OCI-LY1 (cell line): ENCODE results near the gene CATSPER3.

Experiments used
- H2AFZ ChIP-seq: fragments of 200-600 bp; sonication (generic), shearing (Covaris generic); 2 replicates; pipeline ENCODE4 v1.6.0; 2014; ENCODE audit warnings: antibody characterized with exemption, mild to moderate bottlenecking, low read length
- H3F3A ChIP-seq: fragments of 200-600 bp; sonication (generic), shearing (Covaris generic); 2 replicates; pipeline ENCODE4 v1.6.0; 2014; ENCODE audit warnings: mild to moderate bottlenecking, antibody characterized with exemption, low read length, moderate library complexity; ENCODE audit not compliant: insufficient read depth
- H3K27ac ChIP-seq: fragments of 200-600 bp; sonication (generic); 2 replicates; pipeline ENCODE4 v1.5.1; 2014; ENCODE audit warnings: low read length, mixed run types, mild to moderate bottlenecking, low read depth; ENCODE audit not compliant: poor library complexity, severe bottlenecking
- H3K27me3 ChIP-seq: fragments of 200-600 bp; sonication (generic); 2 replicates; pipeline ENCODE4 v1.6.0; 2014; ENCODE audit warnings: antibody characterized with exemption, mild to moderate bottlenecking, low read length, moderate library complexity; ENCODE audit not compliant: insufficient read depth
- H3K36me3 ChIP-seq: fragments of 200-600 bp; sonication (generic); 2 replicates; pipeline ENCODE4 v1.6.1; 2014; ENCODE audit warnings: mild to moderate bottlenecking, antibody characterized with exemption, low read length, moderate library complexity, mixed read lengths; ENCODE audit not compliant: insufficient read depth
- H3K4me1 ChIP-seq: fragments of 200-600 bp; sonication (generic); 2 replicates; pipeline ENCODE4 v1.5.1; 2014; ENCODE audit warnings: mild to moderate bottlenecking, low read length, moderate library complexity; ENCODE audit not compliant: insufficient read depth, severe bottlenecking
- H3K4me2 ChIP-seq: fragments of 200-600 bp; sonication (generic), shearing (Covaris generic); 2 replicates; pipeline ENCODE4 v1.6.1; 2014; ENCODE audit warnings: low read length
- H3K4me3 ChIP-seq: fragments of 200-600 bp; sonication (generic); 2 replicates; pipeline ENCODE4 v1.5.1; 2014; ENCODE audit warnings: low read length, low read depth, mild to moderate bottlenecking, mixed read lengths; ENCODE audit not compliant: poor library complexity, severe bottlenecking
- H3K79me2 ChIP-seq: fragments of 200-600 bp; shearing (Covaris generic); 2 replicates; pipeline ENCODE4 v1.6.1; 2016; ENCODE audit warnings: mixed run types, low read length, mixed read lengths; ENCODE audit not compliant: insufficient read depth
- H3K9ac ChIP-seq: fragments of 200-600 bp; sonication (generic), shearing (Covaris generic); 2 replicates; pipeline ENCODE4 v1.6.1; 2014; ENCODE audit warnings: mild to moderate bottlenecking, low read length, mixed read lengths
- H3K9me2 ChIP-seq: fragments of 200-600 bp; sonication (generic), shearing (Covaris generic); 2 replicates; pipeline ENCODE4 v1.6.1; 2014; ENCODE audit warnings: low read depth, mild to moderate bottlenecking, low read length, mixed read lengths
- H3K9me3 ChIP-seq: fragments of 200-600 bp; shearing (Covaris generic); 2 replicates; pipeline ENCODE4 v1.6.1; 2014; ENCODE audit warnings: low read length, mixed read lengths
- H4K20me1 ChIP-seq: fragments of 200-600 bp; sonication (generic), shearing (Covaris generic); 2 replicates; pipeline ENCODE4 v1.6.0; 2016; ENCODE audit warnings: mild to moderate bottlenecking, low read length; ENCODE audit not compliant: insufficient read depth
- EZH2 ChIP-seq: fragments of 200-600 bp; sonication (generic), shearing (Covaris generic); IDR thresholded peaks from 2 replicates; pipeline ENCODE4 v1.8.0; 2017; ENCODE audit warnings: borderline replicate concordance, mixed run types, mild to moderate bottlenecking, antibody characterized with exemption, low read length, moderate library complexity, mixed read lengths
- TF ChIP-seq, protein P1 (sequence below): fragments of 200-600 bp; sonication (generic), shearing (Covaris generic); IDR thresholded peaks from 2 replicates; pipeline ENCODE4 v1.5.1; 2017; ENCODE audit warnings: mild to moderate bottlenecking, antibody characterized with exemption, low read length, moderate library complexity, mixed read lengths

Gene CATSPER3

GRCh38 chr5:135030123-135030955, 62.6 kb downstream of the CATSPER3 start:
- peaks cover 39% of the 10 kb centered on the region for H3K36me3 ChIP-seq
- peak overlapping the region; percentile 87 for H3K4me2 ChIP-seq

DNA sequence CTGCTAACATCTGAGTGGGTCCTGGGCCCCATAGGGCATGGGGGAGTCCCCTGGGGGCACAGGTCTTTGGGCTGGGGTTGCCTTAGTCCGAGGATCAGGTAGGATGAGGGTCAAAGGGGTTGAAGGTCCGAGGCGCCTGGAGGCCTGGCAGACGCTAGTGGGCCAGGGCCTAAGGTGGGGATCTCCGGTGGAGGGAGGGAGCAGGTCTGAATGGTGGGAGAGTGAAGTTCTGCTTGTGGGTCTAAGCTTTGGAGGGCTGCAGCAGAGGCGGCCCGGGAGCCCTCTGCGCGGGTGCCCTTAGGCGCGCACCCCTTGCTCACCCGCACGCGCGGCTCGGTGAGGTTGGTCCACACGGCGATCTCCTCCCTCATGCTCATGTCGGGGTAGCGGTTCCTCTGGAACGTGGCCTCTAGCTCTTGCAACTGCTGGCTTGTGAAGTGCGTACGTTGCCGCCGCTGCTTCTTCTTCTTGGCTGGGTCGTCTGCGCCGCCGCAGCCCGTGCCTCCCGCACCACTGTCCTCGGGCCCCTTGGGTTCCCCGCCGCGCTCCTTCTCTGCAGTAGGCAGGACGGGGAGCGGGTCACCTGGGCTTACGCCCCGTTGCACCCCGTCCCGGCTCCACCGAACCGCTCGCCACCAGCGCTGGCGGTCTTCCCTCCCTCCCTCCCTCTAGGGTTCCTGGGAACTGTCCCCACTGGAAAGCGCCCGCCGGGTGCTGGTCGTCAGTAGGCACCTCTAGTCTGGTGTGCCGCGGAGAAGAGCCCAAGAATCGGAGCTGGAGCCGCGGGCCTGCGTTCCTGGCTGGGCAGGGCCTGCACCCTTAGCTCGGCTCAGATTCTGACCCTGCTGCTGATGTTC, 63.5 kb downstream of the CATSPER3 start:
- Histone ChIP-seq H3K9me3 (no peaks in the 10 kb centered on the region), H3K27ac (peak overlapping the region; percentile 57), H3K9me2 (no peaks in the 10 kb centered on the region), H4K20me1 (no peaks in the 10 kb centered on the region), H3K4me2 (peak overlapping the region; percentile 87), H3K79me2 (peaks cover 39% of the 10 kb centered on the region), H3K27me3 (no peaks in the 10 kb centered on the region), H3K9ac (peak overlapping the region; percentile 98), H3F3A (no peaks in the 10 kb centered on the region; the same call in 1 of the 2 replicates), H3K4me1 (peaks cover 34% of the 10 kb centered on the region), H2AFZ (no peak overlapping the region), H3K4me3 (peak overlapping the region; percentile 98), H3K36me3 (peaks cover 39% of the 10 kb centered on the region)
- TF ChIP-seq EZH2: no peak
- TF ChIP-seq, protein P1, sequence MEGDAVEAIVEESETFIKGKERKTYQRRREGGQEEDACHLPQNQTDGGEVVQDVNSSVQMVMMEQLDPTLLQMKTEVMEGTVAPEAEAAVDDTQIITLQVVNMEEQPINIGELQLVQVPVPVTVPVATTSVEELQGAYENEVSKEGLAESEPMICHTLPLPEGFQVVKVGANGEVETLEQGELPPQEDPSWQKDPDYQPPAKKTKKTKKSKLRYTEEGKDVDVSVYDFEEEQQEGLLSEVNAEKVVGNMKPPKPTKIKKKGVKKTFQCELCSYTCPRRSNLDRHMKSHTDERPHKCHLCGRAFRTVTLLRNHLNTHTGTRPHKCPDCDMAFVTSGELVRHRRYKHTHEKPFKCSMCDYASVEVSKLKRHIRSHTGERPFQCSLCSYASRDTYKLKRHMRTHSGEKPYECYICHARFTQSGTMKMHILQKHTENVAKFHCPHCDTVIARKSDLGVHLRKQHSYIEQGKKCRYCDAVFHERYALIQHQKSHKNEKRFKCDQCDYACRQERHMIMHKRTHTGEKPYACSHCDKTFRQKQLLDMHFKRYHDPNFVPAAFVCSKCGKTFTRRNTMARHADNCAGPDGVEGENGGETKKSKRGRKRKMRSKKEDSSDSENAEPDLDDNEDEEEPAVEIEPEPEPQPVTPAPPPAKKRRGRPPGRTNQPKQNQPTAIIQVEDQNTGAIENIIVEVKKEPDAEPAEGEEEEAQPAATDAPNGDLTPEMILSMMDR: no peak

More at GRCh38 chr5:135030123-135030955, 62.6 kb downstream of the CATSPER3 start:
- H3K27me3 ChIP-seq: no peaks in the 10 kb centered on the region
- H3K4me3 ChIP-seq: peak overlapping the region; percentile 98
- H3K9me3 ChIP-seq: no peaks in the 10 kb centered on the region
- no peaks in the 10 kb centered on the region for H3K9me2 ChIP-seq
- peak overlapping the region; percentile 98; the same call in 1 of the 2 replicates for H3K9ac ChIP-seq
- H3K79me2 ChIP-seq: peaks cover 39% of the 10 kb centered on the region
- H2AFZ ChIP-seq: no peak overlapping the region
- peaks cover 31% of the 10 kb centered on the region for H3K4me1 ChIP-seq
- no peak overlapping the region for H3K27ac ChIP-seq
- H3F3A ChIP-seq: no peaks in the 10 kb centered on the region; the same call in 1 of the 2 replicates
- TF ChIP-seq, protein P1: no peak
- TF ChIP-seq EZH2: no peak
- H4K20me1 ChIP-seq: no peaks in the 10 kb centered on the region

DNA sequence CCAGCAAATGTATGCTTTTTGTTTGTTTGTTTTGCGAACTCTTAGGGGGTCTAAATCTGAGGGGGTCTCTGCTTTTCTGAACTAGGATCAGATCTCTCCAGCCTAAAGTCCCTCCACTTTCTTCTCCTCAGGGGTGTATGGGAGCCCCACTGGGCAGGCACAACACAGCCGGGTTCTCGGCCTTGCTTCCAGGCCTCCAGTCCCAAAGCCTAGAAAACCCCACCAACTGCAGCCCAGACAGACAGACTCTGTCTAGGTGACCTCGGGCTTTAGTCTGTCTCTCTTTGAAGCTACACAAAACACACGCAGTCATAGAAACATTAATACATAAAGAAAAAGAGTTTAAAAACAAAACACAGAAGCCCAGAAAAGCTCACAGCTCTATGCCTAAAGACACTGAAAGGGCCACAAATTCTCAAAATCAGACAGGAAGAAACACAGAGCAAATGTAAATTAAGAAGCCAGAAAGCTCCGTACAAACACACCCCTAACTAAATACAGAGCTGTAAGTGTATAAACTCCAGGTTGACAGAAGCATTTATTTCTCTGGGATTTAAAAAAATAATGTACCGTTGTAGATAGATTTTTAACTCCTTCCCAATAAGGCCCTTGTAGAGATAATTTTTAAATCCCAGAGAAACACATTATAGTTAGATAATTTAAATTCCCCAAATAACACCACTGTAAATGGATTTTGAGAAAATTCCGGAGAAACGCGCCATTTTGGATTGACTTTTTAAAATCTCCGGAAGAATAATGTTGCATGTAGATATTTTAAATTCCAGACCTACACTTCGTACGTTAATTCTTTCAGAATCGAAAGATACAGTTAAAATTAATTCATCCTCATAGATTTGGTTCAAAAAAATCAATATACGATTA, 64.3 kb downstream of the CATSPER3 start:
- H3K27ac ChIP-seq: peak overlapping the region; percentile 57
- peak overlapping the region; percentile 87 for H3K4me2 ChIP-seq
- H3K79me2 ChIP-seq: peaks cover 39% of the 10 kb centered on the region
- peak overlapping the region; percentile 98 for H3K4me3 ChIP-seq
- H3K4me1 ChIP-seq: peaks cover 28% of the 10 kb centered on the region
- H3K36me3 ChIP-seq: peaks cover 32% of the 10 kb centered on the region
- no peaks in the 10 kb centered on the region; the same call in 1 of the 2 replicates for H3F3A ChIP-seq
- TF ChIP-seq EZH2: no peak
- TF ChIP-seq, protein P1: no peak
- no peaks in the 10 kb centered on the region for H3K27me3 ChIP-seq
- H3K9me3 ChIP-seq: no peaks in the 10 kb centered on the region
- no peak overlapping the region for H2AFZ ChIP-seq
- no peaks in the 10 kb centered on the region for H3K9me2 ChIP-seq
- no peaks in the 10 kb centered on the region for H4K20me1 ChIP-seq
- peak overlapping the region; percentile 98 for H3K9ac ChIP-seq
